ENCODE data around the gene FBN1. TPM values are rescaled to one million over a fixed set of nuclear protein-coding genes. Genes with fewer than 3 reads are reported as not detected.

The FBN1 gene
- total RNA-seq, 4 donors from 2014 or later: 3.9 to 87.0 (median 23.4) TPM

DNA sequence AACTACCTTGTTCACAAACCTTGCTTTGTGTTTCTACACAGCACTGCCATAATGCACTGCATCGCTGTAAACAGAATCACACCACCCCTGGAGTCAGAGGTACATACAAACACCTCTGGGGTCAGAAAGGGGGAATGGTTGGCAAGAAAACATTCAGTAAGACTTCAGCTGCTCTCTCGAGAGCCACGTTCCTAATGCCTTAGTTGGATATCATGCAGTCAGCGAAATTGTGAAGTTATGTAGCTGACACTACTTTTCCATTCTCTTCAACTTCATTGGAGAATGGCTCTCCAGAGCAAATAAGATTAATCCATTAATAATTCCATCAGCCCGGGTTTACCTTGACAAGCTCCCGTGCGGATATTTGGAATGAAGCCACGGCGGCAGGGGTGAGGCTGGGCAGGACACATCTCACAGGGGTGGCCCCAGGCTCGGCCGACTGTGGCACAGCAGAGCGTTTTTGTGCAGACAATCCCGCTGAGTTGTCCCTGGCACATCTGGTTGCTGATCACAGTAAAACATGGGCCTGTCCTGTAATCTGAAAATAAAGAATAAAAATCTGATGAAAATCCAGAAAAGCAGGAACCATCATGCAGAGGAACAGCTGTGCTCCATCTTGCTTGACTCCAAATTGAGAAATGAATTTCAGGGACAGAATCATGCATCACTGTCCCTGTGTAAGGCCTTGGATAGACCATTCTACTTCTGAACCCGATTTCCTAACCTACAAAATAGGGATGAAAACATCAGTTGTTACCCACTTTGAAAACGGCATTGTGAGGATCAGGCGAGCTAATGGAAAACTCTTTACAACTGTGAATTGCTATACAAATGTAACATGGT, 108.0 kb downstream of the FBN1 start:
- TF ChIP-seq POLR2A (IDR thresholded peaks at IDR 0.05): no peak
- TF ChIP-seq, protein P1, sequence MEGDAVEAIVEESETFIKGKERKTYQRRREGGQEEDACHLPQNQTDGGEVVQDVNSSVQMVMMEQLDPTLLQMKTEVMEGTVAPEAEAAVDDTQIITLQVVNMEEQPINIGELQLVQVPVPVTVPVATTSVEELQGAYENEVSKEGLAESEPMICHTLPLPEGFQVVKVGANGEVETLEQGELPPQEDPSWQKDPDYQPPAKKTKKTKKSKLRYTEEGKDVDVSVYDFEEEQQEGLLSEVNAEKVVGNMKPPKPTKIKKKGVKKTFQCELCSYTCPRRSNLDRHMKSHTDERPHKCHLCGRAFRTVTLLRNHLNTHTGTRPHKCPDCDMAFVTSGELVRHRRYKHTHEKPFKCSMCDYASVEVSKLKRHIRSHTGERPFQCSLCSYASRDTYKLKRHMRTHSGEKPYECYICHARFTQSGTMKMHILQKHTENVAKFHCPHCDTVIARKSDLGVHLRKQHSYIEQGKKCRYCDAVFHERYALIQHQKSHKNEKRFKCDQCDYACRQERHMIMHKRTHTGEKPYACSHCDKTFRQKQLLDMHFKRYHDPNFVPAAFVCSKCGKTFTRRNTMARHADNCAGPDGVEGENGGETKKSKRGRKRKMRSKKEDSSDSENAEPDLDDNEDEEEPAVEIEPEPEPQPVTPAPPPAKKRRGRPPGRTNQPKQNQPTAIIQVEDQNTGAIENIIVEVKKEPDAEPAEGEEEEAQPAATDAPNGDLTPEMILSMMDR (IDR thresholded peaks at IDR 0.05): no peak
- intact Hi-C loops (cut with DNase I): no loop called here
- 57 to 73% methylated on average over 16 of the region's 16 CpGs for WGBS, 2 donors

GRCh38 chr15:48536681-48537091, 108.8 kb downstream of the FBN1 start:
- no peak for TF ChIP-seq POLR2A (IDR thresholded peaks at IDR 0.05)
- Histone ChIP-seq H3K4me3 (no peak overlapping the region), H3K36me3 (peaks cover 0 to 1% (median 0%) of the 10 kb centered on the region in 3 donors), H3K9me3 (no peaks in the 10 kb centered on the region), H3K27ac (peak overlapping the region in 3 of 4 donors; percentile 36 to 49 (median 37)), H3K27me3 (peaks cover 0 to 7% (median 0%) of the 10 kb centered on the region in 4 donors), H3K4me1 (peaks cover 0 to 42% (median 11%) of the 10 kb centered on the region in 3 donors)
- DNase-seq: no peak
- intact Hi-C loops (cut with DNase I): no loop called here
- WGBS, 2 donors: 43 to 57% methylated on average over 3 of the region's 3 CpGs

More for the DNA sequence above, 108.0 kb downstream of the FBN1 start:
- H3K27me3 ChIP-seq: peaks cover 0 to 12% (median 0%) of the 10 kb centered on the region in 4 donors
- peak overlapping the region in 3 of 4 donors; percentile 13 to 60 (median 36) for H3K27ac ChIP-seq
- H3K4me3 ChIP-seq: no peak overlapping the region
- H3K36me3 ChIP-seq: no peaks in the 10 kb centered on the region
- peaks cover 0 to 50% (median 17%) of the 10 kb centered on the region in 3 donors for H3K4me1 ChIP-seq
- no peaks in the 10 kb centered on the region for H3K9me3 ChIP-seq
- no peak for DNase-seq

DNA sequence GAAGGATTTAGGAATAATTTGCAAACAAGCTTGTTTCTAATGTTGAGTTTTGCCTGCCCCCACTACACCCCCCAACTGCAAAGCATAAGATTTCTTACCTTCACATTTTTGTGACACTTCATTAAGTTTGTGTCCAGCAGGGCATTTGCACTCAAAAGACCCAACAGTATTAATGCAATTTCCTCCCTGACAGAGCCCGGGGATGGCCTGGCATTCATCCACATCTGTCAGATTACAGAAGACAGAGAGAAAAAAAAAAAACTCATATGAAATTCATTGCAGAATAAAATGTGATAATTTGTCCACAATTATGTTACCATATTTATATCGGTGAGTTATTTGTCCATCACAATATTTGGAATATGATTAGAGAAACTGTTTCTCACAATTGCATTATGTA, 111.5 kb downstream of the FBN1 start:
- WGBS, 2 donors: 37 to 62% methylated on average over 2 of the region's 2 CpGs
- no peak for TF ChIP-seq POLR2A (IDR thresholded peaks at IDR 0.05)
- TF ChIP-seq, protein P1 (IDR thresholded peaks at IDR 0.05): no peak
- intact Hi-C loops (cut with DNase I): no loop called here
- no peak for DNase-seq
- Histone ChIP-seq H3K9me3 (no peaks in the 10 kb centered on the region), H3K36me3 (peaks cover 0 to 12% (median 0%) of the 10 kb centered on the region in 3 donors), H3K4me3 (no peak overlapping the region), H3K27ac (no peak overlapping the region), H3K27me3 (peaks cover 0 to 7% (median 0%) of the 10 kb centered on the region in 4 donors), H3K4me1 (peaks cover 0 to 28% (median 5%) of the 10 kb centered on the region in 3 donors)

DNA sequence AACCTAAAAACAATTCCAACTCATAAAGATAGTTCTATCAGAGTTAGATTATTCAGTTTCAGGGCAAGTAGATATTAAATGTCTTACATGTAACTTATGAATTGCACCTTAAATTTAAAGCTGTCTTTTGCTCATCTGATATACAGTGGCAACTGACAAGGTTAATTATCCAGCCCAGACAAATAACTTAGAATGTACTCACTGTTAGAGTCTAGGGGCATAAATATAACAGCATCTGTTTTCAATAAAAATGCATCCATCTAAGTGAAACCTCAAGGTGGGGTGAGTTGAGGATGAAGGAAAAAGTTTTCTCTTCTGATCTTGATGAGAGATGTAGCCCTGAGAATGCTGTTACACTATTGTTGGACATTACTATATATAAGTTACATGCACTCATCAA, 112.6 kb downstream of the FBN1 start:
- Histone ChIP-seq H3K9me3 (no peaks in the 10 kb centered on the region), H3K27ac (no peak overlapping the region), H3K4me1 (peaks cover 0 to 24% (median 5%) of the 10 kb centered on the region in 3 donors), H3K36me3 (peaks cover 0 to 12% (median 0%) of the 10 kb centered on the region in 3 donors), H3K27me3 (peaks cover 0 to 6% (median 0%) of the 10 kb centered on the region in 4 donors), H3K4me3 (no peak overlapping the region)
- DNase-seq: no peak
- TF ChIP-seq, protein P1 (IDR thresholded peaks at IDR 0.05): no peak
- no peak for TF ChIP-seq POLR2A (IDR thresholded peaks at IDR 0.05)
- intact Hi-C loops (cut with DNase I): no loop called here

- H3K36me3 ChIP-seq: peaks cover 0 to 18% (median 0%) of the 10 kb centered on the region in 3 donors
- peaks cover 0 to 3% (median 0%) of the 10 kb centered on the region in 3 donors for H3K4me1 ChIP-seq
- no peak overlapping the region for H3K4me3 ChIP-seq
- 98 to 99% methylated on average over 4 of the region's 4 CpGs for WGBS, 2 donors
- TF ChIP-seq, protein P1 (IDR thresholded peaks at IDR 0.05): no peak
- TF ChIP-seq POLR2A (IDR thresholded peaks at IDR 0.05): no peak
- H3K27ac ChIP-seq: no peak overlapping the region
- no peaks in the 10 kb centered on the region for H3K9me3 ChIP-seq
- intact Hi-C loops (cut with DNase I): no loop called here
- H3K27me3 ChIP-seq: no peaks in the 10 kb centered on the region
- no peak for DNase-seq
Measured at GRCh38 chr15:48530528-48530927, 115.0 kb downstream of the FBN1 start.

All from esophagus squamous epithelium (tissue), 5 donors.